CD4-positive, alpha-beta T cell treated with Interferon gamma for 1 hour (primary cell): ENCODE measurements around the gene ZSCAN25.
A peak's percentile ranks its signal among the peaks of the same experiment; 100 is the strongest.
"Not testable (repeated sequence)": the region's sequence is repeated elsewhere in the genome, so short reads cannot be mapped to it uniquely, and the experiment has no call there.

Source experiments
- DNase-seq: peaks from one replicate; pipeline ENCODE4 v3.0.0-alpha.2; 2020

The ZSCAN25 gene

DNA sequence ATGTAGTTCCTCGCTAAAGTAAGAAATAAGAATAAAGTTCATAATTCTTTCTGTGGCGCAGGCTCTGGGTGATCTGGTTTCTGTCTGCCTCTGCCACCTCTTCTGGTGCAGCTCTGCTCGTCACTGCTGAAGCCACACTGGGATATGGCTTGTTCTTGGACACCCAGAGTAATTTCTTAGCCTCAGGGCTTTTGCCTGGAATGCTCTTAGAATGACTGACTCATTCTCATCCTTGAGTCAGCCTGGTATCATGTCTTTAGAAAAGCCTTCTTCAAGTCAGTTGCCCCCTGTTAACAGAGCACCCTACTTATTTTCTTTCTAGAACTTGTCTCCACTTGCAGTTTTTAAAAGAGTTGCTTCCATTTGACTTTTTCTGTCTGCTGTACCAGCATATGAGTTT, 2.0 kb downstream of the ZSCAN25 start:
- DNase-seq = no peak

- no peak for DNase-seq
These were observed 2.9 kb downstream of the ZSCAN25 start for GRCh38 chr7:99619571-99620130.

DNA sequence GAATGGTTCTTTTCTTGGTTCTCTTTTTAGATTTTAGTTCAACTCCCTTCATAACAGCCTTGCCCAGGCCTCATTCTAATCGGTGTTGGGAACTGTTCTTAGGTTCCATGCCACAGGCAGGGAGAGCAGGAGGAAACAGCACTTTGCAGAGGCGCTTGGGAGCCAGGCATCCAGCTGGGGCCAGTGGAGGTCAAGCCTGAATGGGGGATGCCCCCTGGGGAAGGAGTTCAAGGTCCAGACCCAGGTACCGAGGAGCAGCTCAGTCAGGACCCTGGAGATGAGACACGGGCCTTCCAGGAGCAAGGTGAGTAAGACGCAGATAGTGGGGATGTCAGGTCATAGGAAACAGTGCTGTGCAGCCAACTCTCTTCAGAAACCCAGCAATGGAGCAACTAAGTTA, 4.5 kb downstream of the ZSCAN25 start:
- no peak for DNase-seq

DNA sequence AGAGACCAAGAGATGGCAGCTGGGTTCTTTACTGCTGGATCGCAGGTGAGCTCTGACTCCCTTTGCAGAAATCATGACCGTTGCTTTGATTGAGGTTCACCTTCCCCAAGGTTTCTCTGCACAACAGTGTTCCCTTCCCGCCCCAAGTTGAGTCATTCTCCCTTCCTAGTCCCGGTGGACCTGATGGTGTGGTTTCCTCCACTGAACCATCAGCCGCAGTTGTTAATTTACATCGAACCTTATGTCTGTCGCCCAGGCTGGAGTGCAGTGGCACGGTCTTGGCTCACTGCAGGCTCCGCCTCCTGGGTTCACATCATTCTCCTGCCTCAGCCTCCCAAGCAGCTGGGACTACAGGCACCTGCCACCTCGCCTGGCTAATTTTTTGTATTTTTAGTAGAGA, 5.8 kb downstream of the ZSCAN25 start:
- DNase-seq = no peak

GRCh38 chr7:99623091-99623693, 6.4 kb downstream of the ZSCAN25 start:
- no peak for DNase-seq

- DNase-seq = no peak
These were observed 7.1 kb downstream of the ZSCAN25 start for GRCh38 chr7:99623702-99624447.

DNA sequence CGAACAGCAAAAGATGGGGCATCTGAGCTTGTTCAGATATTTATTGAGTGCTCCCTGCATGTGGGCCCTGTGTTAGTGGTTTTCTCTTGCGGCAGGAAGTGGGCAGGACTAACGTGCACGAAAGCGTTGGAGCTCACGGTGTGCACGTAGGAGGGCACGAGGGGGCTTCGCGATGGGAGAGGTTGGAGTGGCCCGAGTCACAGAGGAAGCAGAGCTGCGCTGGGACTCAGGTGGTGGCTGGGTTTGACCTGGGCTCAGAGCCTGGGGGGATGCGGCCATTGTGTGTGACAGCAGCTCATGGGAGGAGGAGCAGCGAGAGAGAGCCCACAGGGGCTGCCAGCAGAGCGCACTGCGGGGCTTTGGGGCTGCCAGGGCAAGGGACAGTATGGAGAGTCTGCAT, 7.7 kb downstream of the ZSCAN25 start:
- DNase-seq = peak; percentile 66

DNA sequence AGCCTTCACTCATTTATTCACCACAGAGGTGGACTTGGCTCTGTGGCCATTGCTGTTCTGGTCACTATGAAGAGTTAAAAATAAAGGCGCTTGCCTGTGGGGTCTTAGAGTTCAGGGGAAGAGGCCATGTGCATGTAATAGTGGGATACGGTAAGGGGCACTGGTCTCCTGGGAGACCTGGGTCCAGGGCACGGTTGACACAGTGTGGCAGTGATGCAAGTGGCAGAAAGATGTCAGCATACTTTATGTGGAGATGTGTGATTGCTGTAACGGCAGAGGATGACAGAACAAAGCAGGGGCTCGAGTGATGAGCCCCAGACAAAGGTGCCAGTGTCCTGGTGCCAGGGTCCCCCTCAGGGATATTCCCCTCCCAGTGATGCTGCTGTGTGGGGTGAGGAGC, 8.6 kb downstream of the ZSCAN25 start:
- DNase-seq = no peak

DNA sequence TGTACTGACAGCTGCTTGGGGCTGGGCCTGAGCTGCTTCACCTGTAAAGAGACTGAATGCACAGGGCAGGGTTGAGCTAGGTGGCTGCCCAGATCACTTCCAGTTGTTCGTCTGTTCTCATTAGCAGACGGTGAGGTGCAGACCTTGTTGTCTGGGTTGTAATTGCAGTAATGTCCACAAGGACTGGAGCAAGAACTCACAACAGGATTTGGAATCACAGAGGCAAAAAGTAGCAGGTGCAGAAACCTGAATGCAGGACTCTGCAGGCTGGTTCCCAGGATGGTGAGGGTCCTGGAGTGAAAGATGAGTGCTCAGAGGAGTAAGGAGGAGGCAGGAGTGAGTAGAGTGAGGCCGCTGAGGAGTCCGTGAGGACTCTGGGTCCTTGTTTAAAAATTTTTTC, 9.2 kb downstream of the ZSCAN25 start:
- no peak for DNase-seq

GRCh38 chr7:99626661-99627060, 9.9 kb downstream of the ZSCAN25 start:
- DNase-seq = no peak

DNA sequence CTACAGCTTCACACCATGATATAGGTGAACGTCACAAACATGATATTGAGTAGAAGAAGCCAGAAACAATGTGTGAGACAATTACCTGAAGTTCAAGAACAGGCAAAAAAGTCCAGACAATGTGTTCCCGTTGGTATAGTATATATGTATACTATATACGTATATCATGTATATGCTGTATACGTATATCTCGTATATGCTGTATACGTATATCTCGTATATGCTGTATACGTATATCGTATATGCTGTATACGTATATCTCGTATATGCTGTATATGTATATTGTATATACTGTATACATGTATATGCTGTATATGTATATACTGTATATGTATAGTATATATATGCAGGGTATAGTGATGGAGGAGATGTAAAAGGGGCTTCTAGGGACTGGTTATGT, 10.8 kb downstream of the ZSCAN25 start:
- DNase-seq = no peak

DNA sequence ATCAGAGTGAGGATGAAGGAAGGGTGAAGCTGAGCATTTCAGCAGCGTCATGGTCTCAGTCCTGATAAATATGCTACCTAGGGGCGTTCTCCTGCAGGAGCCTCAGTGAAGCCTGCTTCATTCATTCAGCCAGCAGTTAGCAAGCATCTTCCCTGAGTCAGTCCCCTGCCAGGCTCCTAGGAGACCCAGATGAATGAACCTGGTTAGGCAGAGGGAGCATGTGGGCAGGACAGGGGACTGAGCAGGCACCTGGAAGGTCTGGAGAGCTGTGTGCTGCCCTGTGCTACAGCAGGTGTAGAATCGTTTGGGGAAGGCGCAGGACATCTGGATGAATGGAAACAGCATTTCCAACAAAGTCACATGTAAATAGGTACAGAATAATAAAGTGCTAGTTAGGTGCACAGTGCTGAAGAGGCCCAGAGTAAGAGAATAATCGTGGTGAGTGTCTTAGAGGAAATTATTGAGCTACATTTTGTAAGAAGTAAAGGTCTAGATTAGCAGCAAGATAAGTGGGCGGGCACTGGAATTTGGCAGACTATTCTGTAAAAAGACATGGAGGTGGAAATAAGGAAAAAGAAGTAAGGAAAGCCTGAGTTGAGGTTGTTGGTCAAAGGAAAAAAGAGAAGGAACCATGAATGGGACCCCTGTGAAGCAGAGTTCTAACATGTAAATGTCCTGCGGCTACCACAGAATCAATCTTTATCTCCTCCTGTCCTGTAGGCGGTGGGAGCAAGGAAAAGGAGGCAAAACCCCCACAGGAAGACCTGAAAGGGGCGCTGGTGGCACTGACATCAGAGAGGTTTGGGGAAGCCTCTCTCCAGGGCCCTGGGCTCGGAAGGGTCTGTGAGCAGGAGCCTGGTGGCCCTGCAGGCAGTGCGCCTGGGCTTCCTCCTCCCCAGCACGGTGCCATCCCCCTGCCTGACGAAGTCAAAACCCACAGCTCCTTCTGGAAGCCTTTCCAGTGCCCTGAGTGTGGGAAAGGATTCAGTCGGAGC, 12.0 kb downstream of the ZSCAN25 start:
- DNase-seq = no peak

- DNase-seq = no peak
These were observed 12.9 kb downstream of the ZSCAN25 start for GRCh38 chr7:99629643-99630042.

DNA sequence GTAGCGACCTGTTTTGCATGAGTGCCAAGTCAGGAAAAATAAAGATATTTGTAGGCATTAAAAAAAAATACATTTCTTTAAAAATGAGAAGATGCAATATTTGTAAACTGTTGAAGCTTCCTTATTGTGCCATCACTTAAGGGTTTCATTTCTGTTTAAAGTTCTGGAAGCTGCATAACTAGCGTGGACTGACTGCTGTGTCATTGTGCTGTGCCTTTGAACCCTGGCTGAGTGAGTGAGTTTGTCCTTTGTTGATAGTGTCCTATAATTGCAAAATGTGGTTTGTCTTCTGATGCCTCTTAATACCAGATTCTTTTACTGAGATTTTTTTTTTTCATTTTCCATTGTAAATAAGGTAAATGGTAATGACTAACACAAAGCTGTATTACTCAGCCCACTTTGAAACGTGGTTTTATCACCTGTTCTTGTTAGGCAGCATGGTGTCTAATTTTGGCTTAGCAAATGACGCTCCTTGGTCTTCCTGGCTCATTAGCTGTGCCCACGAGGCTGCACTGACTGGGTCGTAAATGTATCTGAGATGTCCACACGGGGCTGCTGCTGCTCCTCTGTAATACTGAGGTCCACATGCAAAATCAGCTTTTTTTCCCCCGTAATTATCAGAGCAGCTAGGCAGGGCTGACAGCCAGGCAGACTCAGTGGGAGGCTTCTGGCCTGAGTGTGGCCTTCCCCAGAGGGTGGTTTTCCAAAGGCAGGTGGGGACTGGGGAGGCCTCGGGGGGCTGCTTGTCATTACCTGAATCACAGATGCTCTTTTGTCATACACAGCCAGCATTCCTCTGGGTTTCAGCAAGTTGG, 14.8 kb downstream of the ZSCAN25 start:
- no peak for DNase-seq

DNA sequence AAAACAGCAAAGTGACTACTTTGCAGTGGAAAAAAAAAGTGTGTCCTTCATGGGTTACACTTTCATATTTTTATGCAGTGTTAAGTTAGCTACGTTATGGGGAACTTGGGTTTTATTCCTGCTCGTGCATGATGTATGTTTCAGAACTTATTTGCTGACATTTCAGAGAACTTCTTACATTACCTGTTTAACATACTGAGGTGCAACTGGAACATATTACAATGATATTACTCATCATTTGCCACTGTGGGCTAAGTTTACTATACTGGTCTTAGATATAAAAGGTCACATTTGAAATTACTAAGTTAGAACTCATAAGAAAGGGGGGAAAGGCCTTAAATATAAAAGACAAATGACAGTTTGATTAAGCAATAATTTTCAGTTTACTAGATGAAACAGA, 20.7 kb downstream of the ZSCAN25 start:
- DNase-seq = not testable (repeated sequence)

- DNase-seq = no peak
These were observed 22.0 kb downstream of the ZSCAN25 start for GRCh38 chr7:99638731-99639130.

DNA sequence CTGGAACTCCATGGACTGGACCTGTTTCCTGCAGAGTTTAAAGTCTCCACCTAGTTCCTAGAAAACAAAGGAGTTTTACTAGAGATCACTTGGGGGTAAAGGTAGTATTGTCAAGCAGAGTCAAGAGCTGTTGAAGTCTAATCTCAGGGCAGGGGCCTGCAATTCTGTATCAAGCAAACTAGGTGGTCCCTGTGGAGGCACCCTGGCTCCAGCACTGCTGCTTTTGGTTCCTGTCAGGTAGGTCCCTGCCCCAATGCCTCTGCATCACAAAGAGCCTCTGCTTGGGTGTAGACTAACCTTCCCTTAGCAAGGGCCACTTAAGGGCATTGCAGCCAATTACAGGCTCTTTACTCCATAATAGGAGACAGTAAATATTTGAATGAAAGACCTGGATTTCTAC, 22.5 kb downstream of the ZSCAN25 start:
- no peak for DNase-seq

- DNase-seq = no peak
These were observed 25.3 kb downstream of the ZSCAN25 start for GRCh38 chr7:99642027-99642426.

DNA sequence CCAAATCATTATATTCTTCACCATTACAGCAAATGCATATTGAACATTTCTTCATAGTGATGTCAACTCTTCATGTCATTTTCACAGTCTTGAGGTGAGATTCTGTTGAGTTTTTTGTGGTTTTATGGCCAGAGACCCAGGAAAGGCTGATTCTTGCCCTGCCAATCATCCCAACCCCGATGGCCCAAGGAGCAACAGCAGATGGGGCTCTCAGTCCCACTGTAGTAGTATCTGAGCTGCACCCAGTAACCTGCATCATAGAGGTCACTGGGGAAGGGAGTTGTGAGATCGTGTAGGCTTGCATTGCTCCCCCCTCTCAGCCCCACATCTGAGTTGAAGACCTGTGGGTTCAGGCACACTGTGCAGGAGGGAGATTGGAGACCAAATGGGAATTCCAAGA, 26.7 kb downstream of the ZSCAN25 start:
- no peak for DNase-seq

GRCh38 chr7:99644431-99644830, 27.7 kb downstream of the ZSCAN25 start:
- DNase-seq = no peak

- DNase-seq = no peak
These were observed 28.8 kb downstream of the ZSCAN25 start for GRCh38 chr7:99645590-99645989.

GRCh38 chr7:99648843-99649242, 32.1 kb downstream of the ZSCAN25 start:
- no peak for DNase-seq
